Subcutaneous adipose tissue (tissue), 4 donors: ENCODE measurements around the gene CSTF2T. TPM values are rescaled to one million over a fixed set of nuclear protein-coding genes. Genes with fewer than 3 reads are reported as not detected.

Experiments
- total RNA-seq, 4 donors: library from RNA; depleted of rRNA; stranded (reverse); fragments of >200 nt; gene quantifications; one replicate each; pipeline ENCODE4 v1.1.0, GENCODE V29; 2016
- TF ChIP-seq, protein P1 (sequence below): fragments of 450-650 bp; IDR thresholded peaks from one replicate; pipeline ENCODE4 v1.5.1; 2016; ENCODE audit warnings: low read depth, mild to moderate bottlenecking, control low read depth, antibody characterized with exemption, moderate library complexity

The CSTF2T gene
- total RNA-seq, 4 donors from 2014 or later = 17.0 to 22.2 (median 20.4) TPM

DNA sequence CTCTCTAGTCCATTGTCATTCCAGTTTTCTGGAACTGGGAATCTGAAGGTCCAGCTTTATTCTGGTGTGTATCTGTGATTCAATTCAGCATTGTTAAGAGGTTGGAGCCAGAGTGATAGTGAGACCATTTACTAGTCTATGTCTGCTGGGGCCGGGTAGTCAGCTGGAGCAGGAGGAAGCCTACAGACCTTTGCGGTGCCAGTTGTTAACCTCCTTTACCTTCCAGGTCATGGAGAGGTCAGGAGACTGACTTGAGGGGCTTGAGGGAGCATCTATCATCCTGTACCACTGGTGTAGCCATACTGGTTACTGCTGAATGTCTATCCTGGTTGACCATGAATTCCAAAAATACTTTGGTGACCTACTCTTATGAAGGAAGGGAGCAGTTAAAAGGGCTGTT, 9.2 kb upstream of the CSTF2T start:
- TF ChIP-seq, protein P1, sequence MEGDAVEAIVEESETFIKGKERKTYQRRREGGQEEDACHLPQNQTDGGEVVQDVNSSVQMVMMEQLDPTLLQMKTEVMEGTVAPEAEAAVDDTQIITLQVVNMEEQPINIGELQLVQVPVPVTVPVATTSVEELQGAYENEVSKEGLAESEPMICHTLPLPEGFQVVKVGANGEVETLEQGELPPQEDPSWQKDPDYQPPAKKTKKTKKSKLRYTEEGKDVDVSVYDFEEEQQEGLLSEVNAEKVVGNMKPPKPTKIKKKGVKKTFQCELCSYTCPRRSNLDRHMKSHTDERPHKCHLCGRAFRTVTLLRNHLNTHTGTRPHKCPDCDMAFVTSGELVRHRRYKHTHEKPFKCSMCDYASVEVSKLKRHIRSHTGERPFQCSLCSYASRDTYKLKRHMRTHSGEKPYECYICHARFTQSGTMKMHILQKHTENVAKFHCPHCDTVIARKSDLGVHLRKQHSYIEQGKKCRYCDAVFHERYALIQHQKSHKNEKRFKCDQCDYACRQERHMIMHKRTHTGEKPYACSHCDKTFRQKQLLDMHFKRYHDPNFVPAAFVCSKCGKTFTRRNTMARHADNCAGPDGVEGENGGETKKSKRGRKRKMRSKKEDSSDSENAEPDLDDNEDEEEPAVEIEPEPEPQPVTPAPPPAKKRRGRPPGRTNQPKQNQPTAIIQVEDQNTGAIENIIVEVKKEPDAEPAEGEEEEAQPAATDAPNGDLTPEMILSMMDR = no peak

DNA sequence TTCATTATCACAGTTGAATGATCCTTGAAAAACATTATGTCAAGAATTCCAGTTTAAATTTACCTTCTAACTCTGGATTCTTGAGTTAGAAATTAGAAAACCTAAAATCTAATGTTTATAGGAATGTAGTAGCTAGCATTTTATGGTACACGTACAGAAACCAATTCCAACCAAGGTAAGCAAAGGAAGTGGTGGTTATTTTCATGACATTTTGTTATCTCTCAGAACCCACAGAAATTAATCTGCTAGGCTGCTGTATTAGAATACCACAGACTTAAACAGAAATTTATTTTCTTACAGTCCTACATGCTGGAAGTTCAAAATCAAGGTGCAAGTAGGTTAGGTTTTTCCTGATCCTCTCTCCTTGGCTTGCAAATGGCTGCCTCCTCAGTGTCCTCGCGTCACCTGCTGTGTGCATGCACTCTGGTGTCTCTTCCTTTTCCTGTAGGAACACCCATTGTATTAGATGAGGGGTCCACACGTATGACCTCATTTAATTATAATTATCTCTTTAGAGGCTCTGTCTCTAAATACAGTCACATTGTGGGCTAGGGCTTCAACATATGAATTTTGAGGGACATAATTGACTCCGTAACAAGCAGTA, 8.5 kb upstream of the CSTF2T start:
- TF ChIP-seq, protein P1 = no peak

DNA sequence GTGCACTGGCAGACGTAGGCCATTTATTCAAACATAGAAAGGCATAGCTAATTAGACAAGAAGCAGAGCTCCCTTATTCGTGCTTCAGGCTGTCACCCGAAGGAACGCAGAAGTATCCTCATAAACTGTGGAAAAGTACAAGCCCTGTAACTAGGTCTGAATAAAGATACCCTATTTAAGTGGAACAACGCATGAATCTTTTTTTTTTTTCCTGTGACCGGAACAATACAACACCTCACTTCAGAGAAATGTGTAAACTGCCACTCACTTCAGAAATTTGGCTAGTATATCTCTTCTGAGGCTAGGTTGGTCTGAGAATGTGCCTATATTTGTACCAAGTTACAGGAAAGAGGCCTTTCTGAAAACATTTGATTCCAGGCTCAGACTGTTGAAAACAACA, 8.0 kb upstream of the CSTF2T start:
- TF ChIP-seq, protein P1 = no peak

DNA sequence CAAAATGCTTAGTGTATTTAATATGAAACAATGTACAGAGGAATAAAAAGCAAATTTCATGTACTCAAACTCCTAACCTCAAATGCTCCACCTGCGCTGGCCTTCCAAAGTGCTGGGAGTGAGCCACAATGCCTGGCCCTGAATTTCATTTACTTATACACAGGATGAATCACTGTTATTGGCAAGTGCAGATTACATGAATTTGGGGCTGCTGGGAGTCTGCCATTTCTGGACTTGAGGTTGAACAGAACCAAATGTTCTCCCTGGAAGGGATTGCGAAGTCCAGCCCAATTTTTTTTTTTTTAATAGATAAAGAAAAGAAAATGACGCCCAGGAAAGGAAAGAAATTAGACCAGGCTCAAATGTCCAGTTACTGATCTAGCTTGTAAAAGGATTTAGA, 6.8 kb upstream of the CSTF2T start:
- TF ChIP-seq, protein P1 = no peak

DNA sequence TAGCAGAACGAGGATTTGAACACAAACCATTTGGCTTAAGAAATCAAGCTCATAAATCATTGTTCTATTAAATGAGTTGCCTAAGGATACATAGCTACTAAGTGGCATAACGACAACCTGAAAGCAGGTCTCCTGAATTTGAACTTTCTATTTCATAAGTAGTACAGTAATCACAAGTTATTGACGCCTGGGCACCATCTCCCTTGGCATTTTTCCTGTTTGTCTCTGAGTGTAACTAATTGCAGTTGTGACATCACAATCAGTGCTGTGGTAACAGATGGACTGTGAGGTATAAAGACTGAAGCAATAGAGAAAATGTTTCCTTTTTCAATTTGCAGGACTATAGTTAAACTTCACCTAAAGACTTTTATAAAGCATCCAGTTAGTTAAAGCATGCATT, 6.4 kb upstream of the CSTF2T start:
- TF ChIP-seq, protein P1 = no peak

DNA sequence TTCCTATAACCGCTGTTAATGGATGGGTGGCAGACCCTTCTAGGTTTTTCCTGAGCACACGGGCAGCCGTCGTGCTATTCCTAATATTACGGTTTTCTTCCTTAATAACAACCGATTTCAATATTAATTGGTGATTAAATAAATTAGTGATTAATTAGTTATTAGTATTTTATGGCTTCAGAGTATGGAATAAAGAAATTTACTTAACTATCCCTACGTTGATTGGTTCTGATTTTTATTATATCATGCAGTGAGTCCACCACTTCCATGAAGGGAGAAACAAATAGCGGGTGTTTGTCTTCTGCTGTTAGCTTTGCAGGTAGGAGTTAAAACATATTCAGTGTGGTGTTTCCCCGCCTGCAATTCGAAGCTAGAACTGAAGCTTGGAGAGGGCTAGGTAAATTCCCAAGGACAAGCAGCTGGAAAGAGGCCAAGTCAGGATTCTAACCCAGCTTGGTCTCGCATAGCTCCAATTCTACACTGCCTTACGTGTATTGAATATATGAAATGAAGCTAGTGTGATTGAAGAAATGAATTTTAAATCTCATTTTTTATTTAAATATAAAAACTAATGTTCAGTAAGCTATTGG, 928 bp upstream of the CSTF2T start:
- TF ChIP-seq, protein P1 = no peak

DNA sequence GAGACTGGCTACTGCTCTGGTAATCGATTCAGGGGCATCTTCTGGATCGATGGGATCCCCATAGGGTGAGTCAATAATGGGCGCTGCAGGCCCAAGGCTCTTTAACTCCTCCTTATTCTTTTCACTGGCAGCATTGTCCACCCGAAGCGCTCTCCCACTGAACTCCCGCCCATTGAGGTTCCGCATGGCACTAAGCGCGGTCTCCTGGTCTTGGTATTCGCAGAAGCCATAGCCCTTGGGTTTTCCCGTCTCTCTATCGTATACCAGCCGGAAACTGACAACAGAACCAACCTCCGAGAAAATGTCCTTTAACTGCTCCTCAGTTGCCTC, 285 bp downstream of the CSTF2T start:
- TF ChIP-seq, protein P1 = no peak
